ENCODE data around the gene ENG. TPM values are rescaled to one million over a fixed set of nuclear protein-coding genes. Genes with fewer than 3 reads are reported as not detected.

Gene ENG
- total and polyA plus RNA-seq, 2 of the 8 experiments (the other 6 are each of a cell fraction or from before 2014, with no cell fraction given) = 1.8 to 4.4 TPM

GRCh38 chr9:127785933-127786772 lies 68.3 kb downstream of the ENG start, which contains the start of gene CDK9 (continued):
- TF ChIP-seq CHD2 (IDR thresholded peaks at IDR 0.05; ENCODE audit: low read length) = 0 out of 2 replicates have a peak, but pooled peaks have one; percentile 35
- no peak for TF ChIP-seq RFX5 (IDR thresholded peaks at IDR 0.05; ENCODE audit: borderline replicate concordance, low read depth, low read length)
- peak; percentile 76; the same call in 1 of the 2 replicates for TF ChIP-seq RBBP5 (IDR thresholded peaks at IDR 0.05; ENCODE audit: borderline replicate concordance, low read depth, low read length)
- TF ChIP-seq, protein P1, sequence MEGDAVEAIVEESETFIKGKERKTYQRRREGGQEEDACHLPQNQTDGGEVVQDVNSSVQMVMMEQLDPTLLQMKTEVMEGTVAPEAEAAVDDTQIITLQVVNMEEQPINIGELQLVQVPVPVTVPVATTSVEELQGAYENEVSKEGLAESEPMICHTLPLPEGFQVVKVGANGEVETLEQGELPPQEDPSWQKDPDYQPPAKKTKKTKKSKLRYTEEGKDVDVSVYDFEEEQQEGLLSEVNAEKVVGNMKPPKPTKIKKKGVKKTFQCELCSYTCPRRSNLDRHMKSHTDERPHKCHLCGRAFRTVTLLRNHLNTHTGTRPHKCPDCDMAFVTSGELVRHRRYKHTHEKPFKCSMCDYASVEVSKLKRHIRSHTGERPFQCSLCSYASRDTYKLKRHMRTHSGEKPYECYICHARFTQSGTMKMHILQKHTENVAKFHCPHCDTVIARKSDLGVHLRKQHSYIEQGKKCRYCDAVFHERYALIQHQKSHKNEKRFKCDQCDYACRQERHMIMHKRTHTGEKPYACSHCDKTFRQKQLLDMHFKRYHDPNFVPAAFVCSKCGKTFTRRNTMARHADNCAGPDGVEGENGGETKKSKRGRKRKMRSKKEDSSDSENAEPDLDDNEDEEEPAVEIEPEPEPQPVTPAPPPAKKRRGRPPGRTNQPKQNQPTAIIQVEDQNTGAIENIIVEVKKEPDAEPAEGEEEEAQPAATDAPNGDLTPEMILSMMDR (IDR thresholded peaks at IDR 0.05; ENCODE audit: control extremely low read depth in 1 of 3, insufficient read depth in 1 of 3, low read depth in 1 of 3, low read length in 3 of 3) = peak in 1 of 3 experiments; percentile 48; a peak in 2 of 4 replicates
- no peak for TF ChIP-seq RNF2 (IDR thresholded peaks at IDR 0.05; ENCODE audit: borderline replicate concordance, low read depth, low read length, missing control alignments, poor library complexity, severe bottlenecking)
- no peak for TF ChIP-seq TAF7 (optimal IDR thresholded peaks at IDR 0.05; ENCODE audit: borderline replicate concordance, low read depth, low read length)
- 0 out of 2 replicates have a peak, but pooled peaks have one; percentile 10 for TF ChIP-seq YY1 (IDR thresholded peaks at IDR 0.05; ENCODE audit: low read depth, low read length)
- no peak for TF ChIP-seq BRCA1 (IDR thresholded peaks at IDR 0.05; ENCODE audit: low read depth, low read length)
- TF ChIP-seq CBX5 (IDR thresholded peaks at IDR 0.05; ENCODE audit: low read depth, low read length) = no peak
- no peak for TF ChIP-seq GTF2F1 (IDR thresholded peaks at IDR 0.05; ENCODE audit: borderline replicate concordance, low read depth, low read length)
- peak in 1 of 2 experiments; percentile 64; a peak in 1 of 4 replicates for TF ChIP-seq HDAC2 (IDR thresholded peaks at IDR 0.05; ENCODE audit: borderline replicate concordance in 1 of 2, low read depth in 2 of 2, low read length in 2 of 2)
- no peak for TF ChIP-seq ATF2 (IDR thresholded peaks at IDR 0.05; ENCODE audit: low read length)
- TF ChIP-seq RAD21 (IDR thresholded peaks at IDR 0.05 in 1 of 2, conservative IDR thresholded peaks at IDR 0.05 in 1 of 2; ENCODE audit: low read depth in 2 of 2, low read length in 2 of 2) = peak; percentile 26 to 37; a peak in 2 of 4 replicates
- TF ChIP-seq POU5F1 (IDR thresholded peaks at IDR 0.05; ENCODE audit: low read depth, low read length) = no peak
- no peak for TF ChIP-seq CHD1 (IDR thresholded peaks at IDR 0.05; ENCODE audit: low read depth, low read length)
- TF ChIP-seq SP4 (IDR thresholded peaks at IDR 0.05; ENCODE audit: low read length) = no peak
